GM23338 (cell line): ENCODE data around the gene MPP1. TPM values are rescaled to one million over a fixed set of nuclear protein-coding genes. Genes with fewer than 3 reads are reported as not detected.

Experiments used
- ATAC-seq: fragments of 200-7000 bp; cut with Tn5 transposase; 3 replicates; pipeline ENCODE4 v1.9.1; 2020
- DNase-seq: peaks from one replicate; pipeline ENCODE4 v3.0.0-alpha.2; 2015; ENCODE audit warnings: low spot score
- H2AFZ ChIP-seq: fragments of 200-600 bp; sonication (generic); 2 replicates; pipeline ENCODE4 v1.8.0; 2016; ENCODE audit warnings: antibody characterized with exemption, mild to moderate bottlenecking, moderate library complexity
- H3F3A ChIP-seq: fragments of 200-600 bp; sonication (generic); replicated peaks from 2 replicates; pipeline ENCODE4 v1.8.0; 2017; ENCODE audit warnings: antibody characterized with exemption, mixed run types, low read depth
- H3K27ac ChIP-seq: fragments of 200-600 bp; sonication (generic); 2 replicates; pipeline ENCODE4 v1.6.1; 2016; ENCODE audit warnings: low read depth
- H3K27me3 ChIP-seq: fragments of 200-600 bp; sonication (generic); 2 replicates; pipeline ENCODE4 v1.8.0; 2016; ENCODE audit warnings: mild to moderate bottlenecking, mixed run types, moderate library complexity; ENCODE audit not compliant: insufficient read depth
- H3K36me3 ChIP-seq: fragments of 200-600 bp; sonication (generic); 2 replicates; pipeline ENCODE4 v1.8.0; 2016; ENCODE audit warnings: mild to moderate bottlenecking; ENCODE audit not compliant: insufficient read depth
- H3K4me1 ChIP-seq: fragments of 200-600 bp; sonication (generic); 2 replicates; pipeline ENCODE4 v1.8.0; 2016; ENCODE audit warnings: mild to moderate bottlenecking, moderate library complexity; ENCODE audit not compliant: insufficient read depth
- H3K4me2 ChIP-seq: fragments of 200-600 bp; sonication (generic); 2 replicates; pipeline ENCODE4 v1.7.1; 2017; ENCODE audit warnings: mixed run types
- H3K4me3 ChIP-seq: fragments of 200-600 bp; sonication (generic); 2 replicates; pipeline ENCODE4 v1.6.1; 2016; ENCODE audit warnings: mixed run types
- H3K79me2 ChIP-seq: fragments of 200-600 bp; sonication (generic); replicated peaks from 2 replicates; pipeline ENCODE4 v1.8.0; 2017; ENCODE audit warnings: mild to moderate bottlenecking; ENCODE audit not compliant: insufficient read depth
- H3K9me2 ChIP-seq: fragments of 200-600 bp; sonication (generic); 2 replicates; pipeline ENCODE4 v1.8.0; 2017; ENCODE audit not compliant: insufficient read depth
- H4K20me1 ChIP-seq: fragments of 200-600 bp; sonication (generic); replicated peaks from 2 replicates; pipeline ENCODE4 v1.8.0; 2017; ENCODE audit warnings: mild to moderate bottlenecking; ENCODE audit not compliant: insufficient read depth
- H3K27ac Mint-ChIP-seq: 2 replicates; pipeline ENCODE4 v1.8.0; 2020; ENCODE audit warnings: inconsistent platforms, mild to moderate bottlenecking, moderate library complexity, mixed read lengths
- H3K27me3 Mint-ChIP-seq: 3 replicates; pipeline ENCODE4 v1.8.0; 2022; ENCODE audit warnings: low read depth, mild to moderate bottlenecking, moderate library complexity, mixed read lengths, inconsistent platforms; ENCODE audit not compliant: insufficient read depth, poor library complexity
- H3K36me3 Mint-ChIP-seq: 3 replicates; pipeline ENCODE4 v1.8.0; 2021; ENCODE audit warnings: low read depth, mild to moderate bottlenecking, inconsistent platforms, moderate library complexity, mixed read lengths
- H3K4me1 Mint-ChIP-seq: 3 replicates; pipeline ENCODE4 v1.8.0; 2020; ENCODE audit warnings: mild to moderate bottlenecking, inconsistent platforms, mixed read lengths
- H3K4me3 Mint-ChIP-seq: 3 replicates; pipeline ENCODE4 v1.8.0; 2021; ENCODE audit warnings: moderate library complexity, mild to moderate bottlenecking, inconsistent platforms, mixed read lengths
- H3K9me3 Mint-ChIP-seq: 3 replicates; pipeline ENCODE4 v1.8.0; 2020; ENCODE audit warnings: moderate library complexity, mild to moderate bottlenecking, inconsistent platforms, mixed read lengths
- CREB1 ChIP-seq: fragments of 250-450 bp; sonication (Bioruptor Pico); IDR thresholded peaks from 2 replicates; pipeline ENCODE4 v1.5.0; 2020; ENCODE audit warnings: low read depth, mild to moderate bottlenecking, moderate library complexity
- CTCF ChIP-seq, 2 experiments: fragments of 200-600 bp in 1 of 2; sonication (generic) in 1 of 2; conservative IDR thresholded peaks; 2 replicates each; pipeline versions ENCODE4 v1.5.1 to v1.6.1; 2016 to 2017; ENCODE audit warnings: antibody characterized with exemption in 2 of 2, low read depth in 2 of 2, mild to moderate bottlenecking in 2 of 2, moderate library complexity in 1 of 2
- EZH2phosphoT487 ChIP-seq: fragments of 200-600 bp; sonication (generic); IDR thresholded peaks from one replicate; pipeline ENCODE4 v1.8.1; 2018; ENCODE audit warnings: antibody characterized with exemption; ENCODE audit not compliant: unreplicated experiment
- POLR2AphosphoS5 ChIP-seq: IDR thresholded peaks from 2 replicates; pipeline ENCODE4 v1.6.1; 2016; ENCODE audit warnings: antibody characterized with exemption, low read depth
- REST ChIP-seq: IDR thresholded peaks from one replicate; pipeline ENCODE4 v1.6.1; 2018; ENCODE audit warnings: antibody characterized with exemption; ENCODE audit not compliant: unreplicated experiment
- STAT1 ChIP-seq: IDR thresholded peaks from one replicate; pipeline ENCODE4 v1.6.1; 2016; ENCODE audit warnings: antibody characterized with exemption; ENCODE audit not compliant: unreplicated experiment
- ZNF114 ChIP-seq: fragments of 250-450 bp; sonication (Bioruptor Pico); IDR thresholded peaks from 2 replicates; pipeline ENCODE4 v1.5.0; 2020; ENCODE audit warnings: mild to moderate bottlenecking, moderate library complexity
- ZNF331 ChIP-seq: fragments of 250-450 bp; sonication (Bioruptor Pico); IDR thresholded peaks from 2 replicates; pipeline ENCODE4 v1.5.0; 2020; ENCODE audit warnings: low read depth, mild to moderate bottlenecking, moderate library complexity
- ZNF462 ChIP-seq: fragments of 250-450 bp; sonication (Bioruptor Pico); IDR thresholded peaks from 2 replicates; pipeline ENCODE4 v1.5.0; 2020; ENCODE audit warnings: mild to moderate bottlenecking, moderate library complexity
- polyA plus RNA-seq: library from polyadenylated mRNA; unstranded; fragments of >200 nt; fragmentation: Nextera tagmentation; extraction: Ambion mirVana; gene quantifications from 2 replicates; pipeline ENCODE4 v1.2.1, GENCODE V29; 2016
- total RNA-seq: library from RNA; depleted of rRNA; stranded (reverse); fragments of >200 nt; shearing (Covaris generic); gene quantifications from 2 replicates; pipeline ENCODE4 v1.2.3, GENCODE V29; 2014

MPP1 gene
- total and polyA plus RNA-seq, 2 experiments from 2014 or later = 18.7 to 27.2 TPM

- peaks cover 16% of the 10 kb centered on the region for H3K4me1 Mint-ChIP-seq
- no peak overlapping the region for H3K4me3 Mint-ChIP-seq
- H3K36me3 Mint-ChIP-seq = peaks cover 50% of the 10 kb centered on the region
These were observed 26.0 kb downstream of the MPP1 start for GRCh38 chrX:154779261-154779660.

More at GRCh38 chrX:154779261-154779660, 26.0 kb downstream of the MPP1 start:
- Mint-ChIP-seq H3K27ac (no peak overlapping the region), H3K9me3 (no peaks in the 10 kb centered on the region), H3K27me3 (no peaks in the 10 kb centered on the region)
- H2AFZ ChIP-seq = no peak overlapping the region
- H3K36me3 ChIP-seq = peaks cover 6% of the 10 kb centered on the region; the same call in 1 of the 2 replicates
- H3K27ac ChIP-seq = no peak overlapping the region
- H3K9me2 ChIP-seq = no peaks in the 10 kb centered on the region
- no peak overlapping the region for H3K4me3 ChIP-seq
- H3F3A ChIP-seq = no peaks in the 10 kb centered on the region
- no peak for ATAC-seq
- DNase-seq = no peak
- no peaks in the 10 kb centered on the region for H3K79me2 ChIP-seq
- H4K20me1 ChIP-seq = no peaks in the 10 kb centered on the region
- H3K27me3 ChIP-seq = no peaks in the 10 kb centered on the region
- H3K4me1 ChIP-seq = no peaks in the 10 kb centered on the region
- no peak for TF ChIP-seq CREB1 (CRISPR knock-in tag)
- no peak for TF ChIP-seq POLR2AphosphoS5
- TF ChIP-seq ZNF114 = no peak
- no peak for TF ChIP-seq REST
- no peak for TF ChIP-seq CTCF (conservative IDR thresholded peaks at IDR 0.05; ENCODE audit: low read depth in 2 of 2)
- TF ChIP-seq ZNF462 = no peak
- no peak for TF ChIP-seq EZH2phosphoT487
- TF ChIP-seq STAT1 = no peak
- no peak for TF ChIP-seq ZNF331
- no peak overlapping the region for H3K4me2 ChIP-seq
